Measurements from ENCODE around the gene SOCS4.

- TF ChIP-seq CTCF (IDR thresholded peaks at IDR 0.05; ENCODE audit: low read depth, low read length) (no peak), POLR2A (IDR thresholded peaks at IDR 0.05; ENCODE audit: extremely low read depth, insufficient read length) (no peak), MAX (IDR thresholded peaks at IDR 0.05; ENCODE audit: low read depth, low read length) (no peak), MYC (IDR thresholded peaks at IDR 0.05; ENCODE audit: low read depth, low read length) (no peak)
These were observed 20.4 kb downstream of the SOCS4 start for GRCh38 chr14:55047301-55048053.
